ENCODE measurements around the gene TBC1D22B.

- TF ChIP-seq MYC (IDR thresholded peaks at IDR 0.05; ENCODE audit: low read depth, low read length) (no peak), CTCF (IDR thresholded peaks at IDR 0.05; ENCODE audit: low read depth, low read length) (no peak), MAX (IDR thresholded peaks at IDR 0.05; ENCODE audit: low read depth, low read length) (no peak), POLR2A (IDR thresholded peaks at IDR 0.05; ENCODE audit: extremely low read depth, insufficient read length) (no peak)
Measured at GRCh38 chr6:37221585-37222124, 35.9 kb upstream of the TBC1D22B start.
